SU-DHL-6 (cell line): Measurements from ENCODE around the gene RPTOR.

ENCODE experiments used
- CTCF ChIP-seq: fragments of 200-600 bp; sonication (generic); IDR thresholded peaks from one replicate; pipeline ENCODE4 v1.5.1; 2017; ENCODE audit warnings: antibody characterized with exemption, mild to moderate bottlenecking, low read length, moderate library complexity; ENCODE audit not compliant: insufficient read depth, poor library complexity, severe bottlenecking
- EZH2phosphoT487 ChIP-seq: fragments of 200-600 bp; sonication (generic), shearing (Covaris generic); conservative IDR thresholded peaks from 2 replicates; pipeline ENCODE4 v1.6.1; 2018; ENCODE audit warnings: mild to moderate bottlenecking, antibody characterized with exemption, low read length, moderate library complexity, mixed read lengths

- no peak for TF ChIP-seq CTCF
- no peak for TF ChIP-seq EZH2phosphoT487
These were observed 463.5 kb downstream of the RPTOR start for GRCh38 chr17:81008140-81008539.
